Cardiac muscle cell (in vitro differentiated cells and primary cell): ENCODE measurements around the gene CIB2. TPM values are rescaled to one million over a fixed set of nuclear protein-coding genes. Genes with fewer than 3 reads are reported as not detected.

Source experiments
- DNase-seq, 2 donors: peaks; one replicate each; pipeline versions ENCODE4 v3.0.0 to v3.0.0-alpha.2; 2010 to 2017; ENCODE audit warnings: low read depth in 1 of 2, low spot score in 1 of 2
- H3K27ac ChIP-seq: fragments of 200-600 bp; sonication (generic); 2 replicates; pipeline ENCODE4 v1.5.1; 2016
- H3K27me3 ChIP-seq: fragments of 200-600 bp; sonication (generic); 2 replicates; pipeline ENCODE4 v1.6.0; 2016; ENCODE audit warnings: control low read depth
- H3K36me3 ChIP-seq: fragments of 200-600 bp; sonication (generic); 2 replicates; pipeline ENCODE4 v1.5.1; 2016; ENCODE audit warnings: control low read depth
- H3K4me1 ChIP-seq: fragments of 200-600 bp; sonication (generic); 2 replicates; pipeline ENCODE4 v1.8.1; 2017; ENCODE audit warnings: low read depth, mild to moderate bottlenecking, mixed run types
- H3K4me3 ChIP-seq: fragments of 200-600 bp; sonication (generic); 2 replicates; pipeline ENCODE4 v1.5.1; 2016; ENCODE audit warnings: mild to moderate bottlenecking
- H3K9me3 ChIP-seq: fragments of 200-600 bp; sonication (generic); 2 replicates; pipeline ENCODE4 v1.5.1; 2017; ENCODE audit warnings: low read depth, mild to moderate bottlenecking, control low read depth
- CTCF ChIP-seq: IDR thresholded peaks from 2 replicates; pipeline ENCODE4 v1.5.1; 2012; ENCODE audit warnings: low read depth, mild to moderate bottlenecking, low read length
- polyA plus RNA-seq: library from polyadenylated mRNA; unstranded; fragments of >200 nt; fragmentation: Nextera tagmentation; extraction: Ambion mirVana; gene quantifications from 2 replicates; pipeline ENCODE4 v1.2.1, GENCODE V29; 2016
- total RNA-seq: library from RNA; depleted of rRNA; stranded (reverse); fragments of >200 nt; gene quantifications from 2 replicates; pipeline ENCODE4 v1.2.3, GENCODE V29; 2016

The CIB2 gene
- total and polyA plus RNA-seq, 2 experiments from 2014 or later = 59.9 to 63.4 TPM

- Histone ChIP-seq H3K9me3 (no peaks in the 10 kb centered on the region), H3K27me3 (no peaks in the 10 kb centered on the region)
- no peak for TF ChIP-seq CTCF
Measured at GRCh38 chr15:78129077-78129750, 2.0 kb downstream of the CIB2 start.

GRCh38 chr15:78127882-78128281, 3.4 kb downstream of the CIB2 start:
- no peak overlapping the region for H3K27ac ChIP-seq
- H3K4me1 ChIP-seq = no peaks in the 10 kb centered on the region
- H3K9me3 ChIP-seq = no peaks in the 10 kb centered on the region
- no peak for TF ChIP-seq CTCF
- no peaks in the 10 kb centered on the region for H3K27me3 ChIP-seq
- no peak for DNase-seq
- H3K4me3 ChIP-seq = no peak overlapping the region
- H3K36me3 ChIP-seq = no peaks in the 10 kb centered on the region

More at GRCh38 chr15:78129077-78129750, 2.0 kb downstream of the CIB2 start:
- H3K4me1 ChIP-seq = no peaks in the 10 kb centered on the region
- H3K27ac ChIP-seq = no peak overlapping the region
- H3K36me3 ChIP-seq = no peaks in the 10 kb centered on the region
- DNase-seq = no peak
- H3K4me3 ChIP-seq = no peak overlapping the region

GRCh38 chr15:78125267-78125666, 6.0 kb downstream of the CIB2 start:
- DNase-seq = no peak
- H3K27me3 ChIP-seq = no peaks in the 10 kb centered on the region
- no peaks in the 10 kb centered on the region for H3K36me3 ChIP-seq
- TF ChIP-seq CTCF = no peak
- H3K4me3 ChIP-seq = no peak overlapping the region
- peaks cover 9% of the 10 kb centered on the region for H3K4me1 ChIP-seq
- no peaks in the 10 kb centered on the region for H3K9me3 ChIP-seq
- no peak overlapping the region for H3K27ac ChIP-seq

GRCh38 chr15:78120523-78120922, 10.7 kb downstream of the CIB2 start:
- H3K4me3 ChIP-seq = no peak overlapping the region
- no peaks in the 10 kb centered on the region for H3K27me3 ChIP-seq
- TF ChIP-seq CTCF = no peak
- H3K36me3 ChIP-seq = no peaks in the 10 kb centered on the region
- peak overlapping the region; percentile 21 for H3K27ac ChIP-seq
- peaks cover 13% of the 10 kb centered on the region for H3K4me1 ChIP-seq
- no peaks in the 10 kb centered on the region for H3K9me3 ChIP-seq
- no peak for DNase-seq

- no peak for DNase-seq
- Histone ChIP-seq H3K4me1 (no peaks in the 10 kb centered on the region), H3K27ac (no peak overlapping the region), H3K9me3 (no peaks in the 10 kb centered on the region), H3K27me3 (no peaks in the 10 kb centered on the region), H3K4me3 (no peak overlapping the region), H3K36me3 (no peaks in the 10 kb centered on the region)
- TF ChIP-seq CTCF = no peak
Measured at GRCh38 chr15:78112551-78112950, 18.7 kb downstream of the CIB2 start.

- TF ChIP-seq CTCF = no peak
- Histone ChIP-seq H3K36me3 (no peaks in the 10 kb centered on the region), H3K4me3 (no peak overlapping the region), H3K27ac (no peak overlapping the region), H3K27me3 (no peaks in the 10 kb centered on the region), H3K4me1 (no peaks in the 10 kb centered on the region), H3K9me3 (no peaks in the 10 kb centered on the region)
- no peak for DNase-seq
Measured at GRCh38 chr15:78111788-78112187, 19.5 kb downstream of the CIB2 start.
